NCI-H128 (cell line): Measurements from ENCODE around the gene CLCA1.
A peak's percentile ranks its signal among the peaks of the same experiment; 100 is the strongest.

ENCODE experiments used
- DNase-seq: peaks from one replicate; lab custom pipeline; 2025; ENCODE audit not compliant: unreplicated experiment; lab: John Stamatoyannopoulos, UW

Gene CLCA1

GRCh38 chr1:86468501-86468977, at the start of gene CLCA1:
TSS of gene CLCA1 (plus strand) at chr1:86468927. CDS start at chr1:86468972, 45 bp downstream.
- DNase-seq = no peak

- no peak for DNase-seq
Observed at GRCh38 chr1:86419277-86419903, 49.3 kb upstream of the CLCA1 start.

- no peak for DNase-seq
Observed at GRCh38 chr1:86421601-86422280, 47.0 kb upstream of the CLCA1 start.

GRCh38 chr1:86423473-86423872, 45.3 kb upstream of the CLCA1 start:
- no peak for DNase-seq

- DNase-seq = no peak
Observed at GRCh38 chr1:86423873-86424272, 44.9 kb upstream of the CLCA1 start, which contains the start of gene CLCA2. TSS of gene CLCA2 (plus strand) at chr1:86424171. CDS start at chr1:86424248, 77 bp downstream.

- no peak for DNase-seq
Observed at GRCh38 chr1:86429122-86429725, 39.5 kb upstream of the CLCA1 start.

GRCh38 chr1:86429835-86430234, 38.9 kb upstream of the CLCA1 start:
- DNase-seq = no peak

- DNase-seq = no peak
Observed at GRCh38 chr1:86430376-86430775, 38.4 kb upstream of the CLCA1 start.

- DNase-seq = no peak
Observed at GRCh38 chr1:86434059-86434458, 34.7 kb upstream of the CLCA1 start.

GRCh38 chr1:86435327-86435726, 33.4 kb upstream of the CLCA1 start:
- DNase-seq = no peak

GRCh38 chr1:86436041-86436440, 32.7 kb upstream of the CLCA1 start:
- DNase-seq = no peak

GRCh38 chr1:86441581-86441980, 27.1 kb upstream of the CLCA1 start:
- DNase-seq = peak; percentile 15

- DNase-seq = no peak
Observed at GRCh38 chr1:86441997-86442396, 26.7 kb upstream of the CLCA1 start.

- no peak for DNase-seq
Observed at GRCh38 chr1:86445919-86446318, 22.8 kb upstream of the CLCA1 start.

- DNase-seq = no peak
Observed at GRCh38 chr1:86447198-86447790, 21.4 kb upstream of the CLCA1 start.

- no peak for DNase-seq
Observed at GRCh38 chr1:86448670-86449069, 20.1 kb upstream of the CLCA1 start.

- DNase-seq = no peak
Observed at GRCh38 chr1:86449103-86449502, 19.6 kb upstream of the CLCA1 start.

GRCh38 chr1:86450847-86451246, 17.9 kb upstream of the CLCA1 start:
- no peak for DNase-seq

GRCh38 chr1:86453664-86454063, 15.1 kb upstream of the CLCA1 start:
- no peak for DNase-seq

- DNase-seq = no peak
Observed at GRCh38 chr1:86455073-86455472, 13.7 kb upstream of the CLCA1 start.

GRCh38 chr1:86460998-86461397, 7.7 kb upstream of the CLCA1 start:
- no peak for DNase-seq

GRCh38 chr1:86461482-86461881, 7.2 kb upstream of the CLCA1 start:
- no peak for DNase-seq
